SU-DHL-6 (cell line): ENCODE results near the gene MESP2.

Source experiments
- EZH2phosphoT487 ChIP-seq: fragments of 200-600 bp; sonication (generic), shearing (Covaris generic); conservative IDR thresholded peaks from 2 replicates; pipeline ENCODE4 v1.6.1; 2018; ENCODE audit warnings: mild to moderate bottlenecking, antibody characterized with exemption, low read length, moderate library complexity, mixed read lengths
- TF ChIP-seq, protein P1 (sequence below): fragments of 200-600 bp; sonication (generic); IDR thresholded peaks from one replicate; pipeline ENCODE4 v1.5.1; 2017; ENCODE audit warnings: antibody characterized with exemption, mild to moderate bottlenecking, low read length, moderate library complexity; ENCODE audit not compliant: insufficient read depth, poor library complexity, severe bottlenecking

DNA sequence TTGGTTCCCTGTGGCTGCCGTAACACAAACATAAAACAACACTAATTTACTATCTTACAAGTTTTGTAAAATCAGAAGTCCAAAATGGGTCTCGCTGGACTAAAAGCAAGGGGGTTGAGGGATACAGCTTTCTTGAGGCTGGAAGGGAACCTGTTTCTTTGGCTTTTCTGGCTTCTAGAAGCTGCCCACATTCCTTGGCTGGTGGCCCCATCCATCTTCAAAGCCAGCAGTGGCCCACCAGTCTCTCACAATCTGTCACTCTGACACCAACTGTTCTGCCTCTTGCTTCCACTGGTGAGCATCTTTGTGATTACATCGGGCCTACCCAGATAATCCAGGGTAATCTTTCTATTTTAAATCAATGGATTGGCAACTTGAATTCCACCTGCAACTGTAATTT, 39.6 kb downstream of the MESP2 start:
- TF ChIP-seq, protein P1, sequence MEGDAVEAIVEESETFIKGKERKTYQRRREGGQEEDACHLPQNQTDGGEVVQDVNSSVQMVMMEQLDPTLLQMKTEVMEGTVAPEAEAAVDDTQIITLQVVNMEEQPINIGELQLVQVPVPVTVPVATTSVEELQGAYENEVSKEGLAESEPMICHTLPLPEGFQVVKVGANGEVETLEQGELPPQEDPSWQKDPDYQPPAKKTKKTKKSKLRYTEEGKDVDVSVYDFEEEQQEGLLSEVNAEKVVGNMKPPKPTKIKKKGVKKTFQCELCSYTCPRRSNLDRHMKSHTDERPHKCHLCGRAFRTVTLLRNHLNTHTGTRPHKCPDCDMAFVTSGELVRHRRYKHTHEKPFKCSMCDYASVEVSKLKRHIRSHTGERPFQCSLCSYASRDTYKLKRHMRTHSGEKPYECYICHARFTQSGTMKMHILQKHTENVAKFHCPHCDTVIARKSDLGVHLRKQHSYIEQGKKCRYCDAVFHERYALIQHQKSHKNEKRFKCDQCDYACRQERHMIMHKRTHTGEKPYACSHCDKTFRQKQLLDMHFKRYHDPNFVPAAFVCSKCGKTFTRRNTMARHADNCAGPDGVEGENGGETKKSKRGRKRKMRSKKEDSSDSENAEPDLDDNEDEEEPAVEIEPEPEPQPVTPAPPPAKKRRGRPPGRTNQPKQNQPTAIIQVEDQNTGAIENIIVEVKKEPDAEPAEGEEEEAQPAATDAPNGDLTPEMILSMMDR, result no peak
- TF ChIP-seq EZH2phosphoT487, result no peak
